HFF-Myc (cell line): ENCODE results near the gene NABP2.
"Not testable (repeated sequence)": the region's sequence is repeated elsewhere in the genome, so short reads cannot be mapped to it uniquely, and the experiment has no call there.

ENCODE experiments used
- DNase-seq: peaks from one replicate; pipeline ENCODE4 v3.0.0-alpha.2; 2011; ENCODE audit warnings: low read depth; ENCODE audit errors: extremely low read depth
- H3K4me3 ChIP-seq: replicated peaks from 2 replicates; pipeline ENCODE4 v1.5.1; 2011; ENCODE audit warnings: low read depth, mild to moderate bottlenecking, control low read depth, low read length
- CTCF ChIP-seq: IDR thresholded peaks from 2 replicates; pipeline ENCODE4 v1.5.1; 2012; ENCODE audit warnings: mild to moderate bottlenecking, low read depth, low read length, control low read depth; ENCODE audit errors: missing control alignments

NABP2 gene

GRCh38 chr12:56189918-56190694, 34.0 kb upstream of the NABP2 start:
- peak overlapping the region; percentile 80 for H3K4me3 ChIP-seq
- peak; percentile 69 for DNase-seq
- no peak for TF ChIP-seq CTCF

GRCh38 chr12:56190695-56191155, 33.4 kb upstream of the NABP2 start:
- no peak for TF ChIP-seq CTCF
- peak overlapping the region; percentile 80 for H3K4me3 ChIP-seq

GRCh38 chr12:56192582-56192981, 31.6 kb upstream of the NABP2 start:
- TF ChIP-seq CTCF, result no peak
- no peak overlapping the region for H3K4me3 ChIP-seq
- DNase-seq, result no peak

More at GRCh38 chr12:56190695-56191155, 33.4 kb upstream of the NABP2 start:
- DNase-seq, result no peak

- DNase-seq, result peak; percentile 67
- H3K4me3 ChIP-seq, result no peak overlapping the region
- peak; percentile 74 for TF ChIP-seq CTCF
These were observed 31.0 kb upstream of the NABP2 start for GRCh38 chr12:56193025-56193578.

GRCh38 chr12:56196818-56197550, 27.2 kb upstream of the NABP2 start:
- not testable (repeated sequence) for H3K4me3 ChIP-seq
- peak; percentile 85 for DNase-seq

GRCh38 chr12:56197921-56198635, 26.1 kb upstream of the NABP2 start:
- TF ChIP-seq CTCF, result no peak
- no peak overlapping the region for H3K4me3 ChIP-seq
- DNase-seq, result no peak
